ACC112 (cell line): Measurements from ENCODE around the gene OBSCN.

Experiments
- H2AFZ ChIP-seq: fragments of 200-600 bp; sonication (generic); one replicate; pipeline ENCODE4 v1.6.0; 2017; ENCODE audit warnings: antibody characterized with exemption, low read length; ENCODE audit not compliant: unreplicated experiment
- H3K27ac ChIP-seq: fragments of 200-600 bp; sonication (generic); 2 replicates; pipeline ENCODE4 v1.5.1; 2014; ENCODE audit warnings: low read depth, mild to moderate bottlenecking, antibody characterized with exemption, low read length, moderate library complexity
- H3K27me3 ChIP-seq: fragments of 200-600 bp; sonication (generic); 2 replicates; pipeline ENCODE4 v1.6.1; 2014; ENCODE audit warnings: mild to moderate bottlenecking, antibody characterized with exemption, low read length, moderate library complexity, mixed read lengths; ENCODE audit not compliant: insufficient read depth
- H3K36me3 ChIP-seq: fragments of 200-600 bp; sonication (generic); 2 replicates; pipeline ENCODE4 v1.6.1; 2016; ENCODE audit warnings: mild to moderate bottlenecking, antibody characterized with exemption, low read length, moderate library complexity, mixed read lengths; ENCODE audit not compliant: insufficient read depth
- H3K4me1 ChIP-seq: fragments of 200-600 bp; sonication (generic); one replicate; pipeline ENCODE4 v1.6.1; 2016; ENCODE audit warnings: low read length, mixed read lengths; ENCODE audit not compliant: insufficient read depth, unreplicated experiment, control insufficient read depth
- H3K4me3 ChIP-seq: fragments of 200-600 bp; sonication (generic); 2 replicates; pipeline ENCODE4 v1.5.1; 2014; ENCODE audit warnings: mild to moderate bottlenecking, low read depth, low read length
- H3K79me2 ChIP-seq: fragments of 200-600 bp; sonication (generic); one replicate; pipeline ENCODE4 v1.6.0; 2016; ENCODE audit warnings: low read length; ENCODE audit not compliant: control insufficient read depth, unreplicated experiment, insufficient read depth

The OBSCN gene

GRCh38 chr1:228289239-228289849, 81.5 kb downstream of the OBSCN start:
- Histone ChIP-seq H2AFZ (no peak overlapping the region), H3K4me3 (no peak overlapping the region), H3K27me3 (no peaks in the 10 kb centered on the region), H3K79me2 (no peaks in the 10 kb centered on the region), H3K4me1 (no peaks in the 10 kb centered on the region), H3K27ac (no peak overlapping the region), H3K36me3 (no peaks in the 10 kb centered on the region)

- Histone ChIP-seq H3K27me3 (no peaks in the 10 kb centered on the region), H2AFZ (no peak overlapping the region)
Observed at GRCh38 chr1:228289996-228290881, 82.4 kb downstream of the OBSCN start.

GRCh38 chr1:228291906-228292608, 84.2 kb downstream of the OBSCN start:
- no peaks in the 10 kb centered on the region for H3K79me2 ChIP-seq
- H3K4me3 ChIP-seq: no peak overlapping the region
- peaks cover 2% of the 10 kb centered on the region for H3K27me3 ChIP-seq
- no peaks in the 10 kb centered on the region for H3K4me1 ChIP-seq
- no peaks in the 10 kb centered on the region for H3K36me3 ChIP-seq
- no peak overlapping the region for H3K27ac ChIP-seq
- no peak overlapping the region for H2AFZ ChIP-seq

More at GRCh38 chr1:228289996-228290881, 82.4 kb downstream of the OBSCN start:
- Histone ChIP-seq H3K4me3 (no peak overlapping the region), H3K36me3 (no peaks in the 10 kb centered on the region), H3K27ac (no peak overlapping the region), H3K4me1 (no peaks in the 10 kb centered on the region), H3K79me2 (no peaks in the 10 kb centered on the region)

GRCh38 chr1:228292609-228292911, 84.7 kb downstream of the OBSCN start:
- Histone ChIP-seq H3K79me2 (no peaks in the 10 kb centered on the region), H3K4me1 (no peaks in the 10 kb centered on the region), H3K4me3 (no peak overlapping the region), H3K27ac (no peak overlapping the region), H2AFZ (no peak overlapping the region), H3K36me3 (no peaks in the 10 kb centered on the region), H3K27me3 (peaks cover 7% of the 10 kb centered on the region)

- H3K4me3 ChIP-seq: no peak overlapping the region
- H3K36me3 ChIP-seq: no peaks in the 10 kb centered on the region
- no peaks in the 10 kb centered on the region for H3K4me1 ChIP-seq
- H2AFZ ChIP-seq: no peak overlapping the region
- no peak overlapping the region for H3K27ac ChIP-seq
- H3K27me3 ChIP-seq: peaks cover 13% of the 10 kb centered on the region
- H3K79me2 ChIP-seq: no peaks in the 10 kb centered on the region
Observed at GRCh38 chr1:228293393-228293792, 85.5 kb downstream of the OBSCN start.

DNA sequence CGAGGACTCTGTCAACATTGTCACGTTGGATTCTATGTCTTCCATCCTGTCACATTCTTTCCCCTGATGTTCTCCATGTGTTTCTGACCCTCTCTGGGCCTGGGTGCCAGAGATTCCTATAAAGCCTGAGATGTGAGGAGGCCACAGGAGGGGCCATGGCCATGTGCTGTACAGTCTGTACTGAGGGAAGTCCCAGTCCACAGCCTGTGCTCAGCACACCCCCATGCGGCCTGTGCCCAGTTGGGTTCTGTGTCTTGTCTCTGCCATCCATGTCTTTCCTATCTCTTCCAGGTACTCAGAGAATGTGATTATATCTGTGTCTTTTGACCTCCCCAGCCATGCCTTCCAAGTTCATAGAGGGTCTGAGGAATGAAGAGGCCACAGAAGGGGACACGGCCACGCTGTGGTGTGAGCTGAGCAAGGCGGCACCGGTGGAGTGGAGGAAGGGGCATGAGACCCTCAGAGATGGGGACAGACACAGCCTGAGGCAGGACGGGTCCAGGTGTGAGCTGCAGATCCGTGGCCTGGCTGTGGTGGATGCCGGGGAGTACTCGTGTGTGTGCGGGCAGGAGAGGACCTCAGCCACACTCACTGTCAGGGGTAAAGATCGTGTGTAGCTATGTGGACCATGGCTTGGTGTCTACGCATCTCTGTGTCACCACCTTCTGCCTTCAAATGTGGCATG, 86.1 kb downstream of the OBSCN start:
- H2AFZ ChIP-seq: no peak overlapping the region
- H3K27ac ChIP-seq: no peak overlapping the region
- no peaks in the 10 kb centered on the region for H3K79me2 ChIP-seq
- H3K36me3 ChIP-seq: no peaks in the 10 kb centered on the region
- peaks cover 13% of the 10 kb centered on the region for H3K27me3 ChIP-seq
- no peaks in the 10 kb centered on the region for H3K4me1 ChIP-seq
- H3K4me3 ChIP-seq: no peak overlapping the region

DNA sequence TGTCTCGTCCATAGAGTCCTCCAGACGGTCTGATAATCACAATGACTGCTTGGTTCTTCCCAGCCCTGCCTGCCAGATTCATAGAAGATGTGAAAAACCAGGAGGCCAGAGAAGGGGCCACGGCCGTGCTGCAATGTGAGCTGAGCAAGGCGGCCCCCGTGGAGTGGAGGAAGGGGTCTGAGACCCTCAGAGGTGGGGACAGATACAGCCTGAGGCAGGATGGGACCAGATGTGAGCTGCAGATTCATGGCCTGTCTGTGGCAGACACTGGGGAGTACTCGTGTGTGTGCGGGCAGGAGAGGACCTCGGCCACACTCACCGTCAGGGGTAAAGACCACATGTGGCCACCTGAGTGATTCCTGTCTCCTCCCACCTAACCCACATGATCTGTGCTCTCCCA, 86.9 kb downstream of the OBSCN start:
- H2AFZ ChIP-seq: no peak overlapping the region

DNA sequence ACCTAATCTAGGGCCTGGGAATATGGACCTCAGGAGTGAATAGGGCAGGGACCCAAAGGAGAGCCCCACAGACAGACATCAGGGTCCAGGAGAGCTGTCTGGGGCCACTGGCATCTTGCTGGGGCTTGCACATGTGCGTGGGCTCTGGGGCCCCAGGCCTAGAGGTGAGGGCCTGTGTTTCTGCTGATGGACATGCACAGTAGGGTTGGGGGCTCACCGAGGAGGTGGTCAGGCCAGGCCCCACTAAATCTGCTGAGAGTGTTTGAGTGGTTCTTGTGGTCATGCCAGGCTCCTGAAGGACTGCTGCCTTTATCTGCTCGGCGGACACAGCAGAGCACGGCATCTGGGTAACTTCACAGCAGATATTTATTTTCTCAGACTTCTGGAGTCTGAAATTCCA, 87.4 kb downstream of the OBSCN start:
- H3K4me3 ChIP-seq: no peak overlapping the region

More for the DNA sequence above, 86.9 kb downstream of the OBSCN start:
- Histone ChIP-seq H3K79me2 (no peaks in the 10 kb centered on the region), H3K27me3 (peaks cover 13% of the 10 kb centered on the region), H3K4me1 (no peaks in the 10 kb centered on the region), H3K36me3 (no peaks in the 10 kb centered on the region), H3K4me3 (no peak overlapping the region), H3K27ac (no peak overlapping the region)

GRCh38 chr1:228295981-228296380, 88.1 kb downstream of the OBSCN start:
- H3K79me2 ChIP-seq: no peaks in the 10 kb centered on the region
- no peaks in the 10 kb centered on the region for H3K36me3 ChIP-seq
- no peak overlapping the region for H3K27ac ChIP-seq
- peaks cover 13% of the 10 kb centered on the region for H3K27me3 ChIP-seq
- H3K4me3 ChIP-seq: no peak overlapping the region
- no peak overlapping the region for H2AFZ ChIP-seq
- no peaks in the 10 kb centered on the region for H3K4me1 ChIP-seq

More for the DNA sequence above, 87.4 kb downstream of the OBSCN start:
- no peaks in the 10 kb centered on the region for H3K79me2 ChIP-seq
- H2AFZ ChIP-seq: no peak overlapping the region
- H3K36me3 ChIP-seq: no peaks in the 10 kb centered on the region
- H3K4me1 ChIP-seq: no peaks in the 10 kb centered on the region
- H3K27me3 ChIP-seq: peaks cover 13% of the 10 kb centered on the region
- no peak overlapping the region for H3K27ac ChIP-seq

DNA sequence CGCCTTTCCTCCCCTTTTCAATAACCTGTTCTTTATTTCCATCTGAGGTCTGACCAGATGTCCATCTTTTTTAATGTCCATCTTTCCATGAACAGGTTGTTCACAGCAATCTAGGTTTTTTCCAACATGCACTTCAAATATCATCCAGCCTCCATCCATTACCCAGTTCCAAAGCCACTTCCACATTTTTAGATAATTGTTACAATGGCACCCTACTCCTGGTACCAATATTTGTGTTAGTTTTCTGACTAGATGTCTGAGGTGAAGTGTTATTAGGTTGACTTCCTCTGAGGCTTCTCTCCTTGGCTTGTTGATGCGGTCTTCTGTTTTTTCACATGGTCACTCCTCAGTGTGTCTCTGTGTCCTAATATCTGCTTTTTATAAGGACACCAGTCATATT, 89.4 kb downstream of the OBSCN start:
- Histone ChIP-seq H3K36me3 (no peaks in the 10 kb centered on the region), H3K27ac (no peak overlapping the region), H3K27me3 (peaks cover 13% of the 10 kb centered on the region), H2AFZ (no peak overlapping the region), H3K79me2 (no peaks in the 10 kb centered on the region), H3K4me3 (no peak overlapping the region), H3K4me1 (no peaks in the 10 kb centered on the region)
